ENCODE data around the gene KPNA3. TPM values are rescaled to one million over a fixed set of nuclear protein-coding genes. Genes with fewer than 3 reads are reported as not detected.

Gene KPNA3
- total RNA-seq, 1 donor from 2014 or later: 60.0 TPM

- H3K9me3 ChIP-seq (replicated peaks): peaks cover 3% of the 10 kb centered on the region
- H3K27ac ChIP-seq (replicated peaks): no peak overlapping the region
- TF ChIP-seq, protein P1, sequence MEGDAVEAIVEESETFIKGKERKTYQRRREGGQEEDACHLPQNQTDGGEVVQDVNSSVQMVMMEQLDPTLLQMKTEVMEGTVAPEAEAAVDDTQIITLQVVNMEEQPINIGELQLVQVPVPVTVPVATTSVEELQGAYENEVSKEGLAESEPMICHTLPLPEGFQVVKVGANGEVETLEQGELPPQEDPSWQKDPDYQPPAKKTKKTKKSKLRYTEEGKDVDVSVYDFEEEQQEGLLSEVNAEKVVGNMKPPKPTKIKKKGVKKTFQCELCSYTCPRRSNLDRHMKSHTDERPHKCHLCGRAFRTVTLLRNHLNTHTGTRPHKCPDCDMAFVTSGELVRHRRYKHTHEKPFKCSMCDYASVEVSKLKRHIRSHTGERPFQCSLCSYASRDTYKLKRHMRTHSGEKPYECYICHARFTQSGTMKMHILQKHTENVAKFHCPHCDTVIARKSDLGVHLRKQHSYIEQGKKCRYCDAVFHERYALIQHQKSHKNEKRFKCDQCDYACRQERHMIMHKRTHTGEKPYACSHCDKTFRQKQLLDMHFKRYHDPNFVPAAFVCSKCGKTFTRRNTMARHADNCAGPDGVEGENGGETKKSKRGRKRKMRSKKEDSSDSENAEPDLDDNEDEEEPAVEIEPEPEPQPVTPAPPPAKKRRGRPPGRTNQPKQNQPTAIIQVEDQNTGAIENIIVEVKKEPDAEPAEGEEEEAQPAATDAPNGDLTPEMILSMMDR (IDR thresholded peaks at IDR 0.05; ENCODE audit: borderline replicate concordance): no peak
- H3K27me3 ChIP-seq (ENCODE audit: low read depth): no peaks in the 10 kb centered on the region
- H3K4me1 ChIP-seq: peaks cover 33% of the 10 kb centered on the region
- H3K36me3 ChIP-seq: no peaks in the 10 kb centered on the region
- DNase-seq: no peak
- intact Hi-C loops (cut with micrococcal nuclease): no loop called here
- no peak overlapping the region for H3K4me3 ChIP-seq
Measured at GRCh38 chr13:49814551-49815270, 22.2 kb upstream of the KPNA3 start.

DNA sequence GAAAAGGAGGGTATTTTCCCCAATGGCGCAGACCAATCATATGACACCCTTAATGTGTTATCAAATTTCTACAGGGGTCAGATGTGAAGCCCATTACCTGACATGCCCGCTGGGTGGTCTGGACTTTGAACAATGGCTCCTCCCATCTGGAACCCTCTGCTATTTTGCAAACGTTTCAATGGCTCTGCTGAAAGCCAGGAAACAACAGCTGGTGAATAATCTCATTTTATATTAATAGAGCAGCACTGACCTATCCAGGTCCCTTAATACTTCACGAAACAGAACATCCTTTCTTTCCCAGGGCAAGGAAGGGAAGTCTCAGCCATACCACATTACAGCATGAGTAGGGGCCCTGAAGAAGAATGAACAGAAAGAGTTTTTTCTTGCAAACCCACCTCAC lies 20.3 kb upstream of the KPNA3 start:
- intact Hi-C loops (cut with micrococcal nuclease): no loop called here
- no peak overlapping the region for H3K27ac ChIP-seq (replicated peaks)
- no peaks in the 10 kb centered on the region for H3K36me3 ChIP-seq
- peaks cover 6% of the 10 kb centered on the region for H3K9me3 ChIP-seq (replicated peaks)
- TF ChIP-seq, protein P1 (IDR thresholded peaks at IDR 0.05; ENCODE audit: borderline replicate concordance): no peak
- DNase-seq: no peak
- no peaks in the 10 kb centered on the region for H3K27me3 ChIP-seq (ENCODE audit: low read depth)
- H3K4me1 ChIP-seq: peaks cover 33% of the 10 kb centered on the region
- no peak overlapping the region for H3K4me3 ChIP-seq

DNA sequence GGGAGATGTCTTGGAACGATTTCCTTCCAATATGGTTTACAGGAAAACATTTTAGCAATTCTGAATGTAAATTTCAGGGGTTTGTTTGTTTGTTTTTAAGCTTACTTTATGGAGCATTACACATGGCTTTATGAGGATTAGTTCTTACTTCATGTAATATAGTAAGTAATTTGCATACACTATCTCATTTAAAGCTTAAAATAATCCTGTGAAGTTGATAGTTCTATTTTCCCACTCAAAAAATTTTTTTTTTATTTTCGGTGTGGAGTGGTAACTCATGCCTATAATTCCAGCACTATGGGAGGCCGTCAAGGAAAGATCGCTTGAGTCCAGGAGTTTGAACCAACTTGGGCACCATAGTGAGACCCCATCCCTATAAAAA lies 19.0 kb upstream of the KPNA3 start:
- Histone ChIP-seq H3K4me3 (no peak overlapping the region), H3K9me3 (replicated peaks) (peaks cover 6% of the 10 kb centered on the region), H3K4me1 (peaks cover 33% of the 10 kb centered on the region), H3K36me3 (no peaks in the 10 kb centered on the region), H3K27ac (replicated peaks) (peak overlapping the region; percentile 58), H3K27me3 (ENCODE audit: low read depth) (no peaks in the 10 kb centered on the region)
- TF ChIP-seq, protein P1 (IDR thresholded peaks at IDR 0.05; ENCODE audit: borderline replicate concordance): no peak
- intact Hi-C loops (cut with micrococcal nuclease): no loop called here
- no peak for DNase-seq

GRCh38 chr13:49810567-49811526 lies 18.4 kb upstream of the KPNA3 start:
- Histone ChIP-seq H3K27me3 (ENCODE audit: low read depth) (no peaks in the 10 kb centered on the region), H3K4me3 (no peak overlapping the region), H3K9me3 (replicated peaks) (peaks cover 6% of the 10 kb centered on the region), H3K36me3 (no peaks in the 10 kb centered on the region), H3K4me1 (peaks cover 33% of the 10 kb centered on the region), H3K27ac (replicated peaks) (peak overlapping the region; percentile 58)
- no peak for DNase-seq
- intact Hi-C loops (cut with micrococcal nuclease): no loop called here
- TF ChIP-seq, protein P1 (IDR thresholded peaks at IDR 0.05; ENCODE audit: borderline replicate concordance): no peak

GRCh38 chr13:49807681-49808080 lies 15.2 kb upstream of the KPNA3 start:
- Histone ChIP-seq H3K9me3 (replicated peaks) (peaks cover 6% of the 10 kb centered on the region), H3K27ac (replicated peaks) (no peak overlapping the region), H3K27me3 (ENCODE audit: low read depth) (no peaks in the 10 kb centered on the region), H3K4me3 (no peak overlapping the region), H3K4me1 (peaks cover 23% of the 10 kb centered on the region), H3K36me3 (no peaks in the 10 kb centered on the region)
- no peak for DNase-seq
- TF ChIP-seq, protein P1 (IDR thresholded peaks at IDR 0.05; ENCODE audit: borderline replicate concordance): no peak
- intact Hi-C loops (cut with micrococcal nuclease): no loop called here

Data from left ventricle myocardium inferior (tissue), 1 donor.